T-helper 1 cell (primary cell): ENCODE data around the gene ZBTB46.

ENCODE experiments used
- DNase-seq, 5 donors: peaks; one replicate each; pipeline ENCODE4 v3.0.0-alpha.2; 2012 to 2020

ZBTB46 gene

GRCh38 chr20:63765082-63765873, 65.8 kb downstream of the ZBTB46 start:
- no peak for DNase-seq

- no peak for DNase-seq
Measured at GRCh38 chr20:63759377-63759901, 71.6 kb downstream of the ZBTB46 start.

GRCh38 chr20:63758152-63758551, 72.9 kb downstream of the ZBTB46 start:
- DNase-seq = no peak

- DNase-seq = no peak
Measured at GRCh38 chr20:63756648-63756991, 74.4 kb downstream of the ZBTB46 start.

DNA sequence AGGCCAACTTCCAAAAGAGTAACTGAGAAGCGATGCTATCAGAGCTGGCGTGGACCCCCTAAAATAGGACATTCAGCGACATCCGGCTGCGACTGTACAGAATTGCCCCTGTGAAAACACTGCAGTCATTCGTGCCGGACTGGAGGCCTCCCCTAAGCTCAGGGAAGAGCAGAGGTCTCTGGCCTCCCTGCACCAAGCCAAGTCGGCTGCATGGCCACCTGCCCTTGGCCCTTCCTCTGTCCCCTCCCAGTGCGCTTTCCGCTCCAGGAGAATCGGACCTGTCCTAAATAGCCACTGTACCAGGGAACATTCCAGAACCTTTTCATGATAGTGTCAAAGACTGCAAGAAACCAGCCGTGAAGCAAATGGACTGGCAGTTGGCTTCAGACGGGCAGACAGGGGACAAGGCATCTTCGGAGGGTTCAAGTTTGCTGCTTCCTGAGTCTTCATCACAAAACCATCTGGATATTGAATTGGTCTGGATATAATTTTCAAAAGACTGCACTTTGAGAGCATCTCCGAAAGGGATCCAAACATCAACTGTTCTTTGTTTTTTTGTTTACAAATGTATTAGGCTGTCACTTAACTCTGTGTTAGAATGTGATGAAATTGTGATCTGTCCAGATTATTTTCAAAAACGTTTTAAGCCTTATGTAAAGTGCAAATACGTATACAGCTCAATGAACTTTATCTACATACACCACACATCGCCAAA, 75.0 kb downstream of the ZBTB46 start:
- no peak for DNase-seq

DNA sequence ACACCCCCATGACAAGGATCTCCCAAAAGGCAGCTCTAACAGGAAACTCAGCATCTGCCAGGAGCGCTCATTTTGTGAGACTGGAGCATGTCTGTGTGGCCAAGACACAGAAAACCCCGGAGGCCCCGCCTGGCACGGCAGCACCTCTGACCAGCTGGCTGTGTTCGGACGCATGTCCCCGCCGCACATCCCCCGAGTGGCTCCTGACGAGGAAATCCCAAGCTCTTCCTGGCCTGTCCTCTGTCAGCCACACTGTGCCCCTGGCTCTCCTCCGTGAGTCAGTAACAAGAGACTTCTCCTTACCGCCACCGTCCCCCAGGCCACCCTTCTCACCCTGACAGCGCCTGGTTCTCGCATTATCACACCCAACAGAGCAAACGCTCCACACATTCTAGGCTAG, 77.1 kb downstream of the ZBTB46 start:
- DNase-seq = no peak

- DNase-seq = no peak
Measured at GRCh38 chr20:63753381-63753780, 77.7 kb downstream of the ZBTB46 start.

- DNase-seq = no peak
Measured at GRCh38 chr20:63752411-63753101, 78.5 kb downstream of the ZBTB46 start.

DNA sequence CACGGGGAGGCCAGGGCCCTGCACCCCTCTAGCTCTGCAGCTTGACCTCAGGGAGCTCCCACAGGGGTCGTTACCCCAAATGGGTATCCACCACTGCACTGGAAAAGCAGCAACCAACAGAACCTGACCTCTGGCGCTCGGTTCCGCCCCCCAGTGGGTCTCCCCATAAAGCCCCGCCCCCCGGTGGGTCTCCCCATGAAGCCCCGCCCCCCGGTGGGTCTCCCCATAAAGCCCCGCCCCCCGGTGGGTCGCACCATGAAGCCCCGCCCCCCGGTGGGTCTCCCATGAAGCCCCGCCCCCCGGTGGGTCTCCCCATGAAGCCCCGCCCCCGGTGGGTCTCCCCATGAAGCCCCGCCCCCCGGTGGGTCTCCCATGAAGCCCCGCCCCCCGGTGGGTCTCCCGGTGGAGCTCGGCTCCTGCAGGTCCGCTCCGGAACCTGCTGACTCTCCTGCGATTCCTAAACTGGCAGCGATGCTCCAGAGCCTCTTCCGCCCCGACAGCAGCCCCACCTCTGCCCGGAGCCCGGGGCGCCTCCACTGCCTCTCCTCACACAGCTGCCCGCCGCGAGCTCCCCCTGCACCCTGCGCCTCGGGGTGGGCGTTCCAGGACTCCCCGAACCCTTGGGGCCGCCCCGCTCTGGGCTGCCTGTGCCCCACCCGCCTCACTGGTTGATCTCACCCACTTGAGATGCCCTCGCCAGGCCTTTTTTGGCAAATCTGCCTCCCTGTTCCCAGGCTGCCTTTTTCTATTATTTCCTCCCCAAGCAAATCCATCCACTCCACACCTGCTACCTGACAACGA, 79.4 kb downstream of the ZBTB46 start:
- DNase-seq = no peak

GRCh38 chr20:63750807-63751470, 80.1 kb downstream of the ZBTB46 start:
- peak in 3 of 5 donors; percentile 46 to 81 (median 57) for DNase-seq

- no peak for DNase-seq
Measured at GRCh38 chr20:63749597-63750508, 81.2 kb downstream of the ZBTB46 start.

DNA sequence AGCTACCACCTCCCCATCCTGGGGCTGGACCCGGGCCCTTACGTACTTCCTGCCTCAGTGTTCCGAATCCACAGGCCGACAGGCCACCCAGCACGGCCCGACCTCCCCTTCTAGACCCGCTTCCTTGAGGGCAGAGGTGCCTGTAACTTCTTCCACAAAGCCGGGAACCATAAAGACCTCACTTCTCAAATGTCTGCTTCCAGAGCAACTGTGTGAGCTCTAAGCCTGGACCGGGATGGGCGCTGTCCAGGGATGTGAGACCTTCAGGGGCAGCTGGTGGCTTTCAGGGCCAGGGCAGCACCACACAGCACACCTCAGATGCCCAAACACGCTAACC, 82.2 kb downstream of the ZBTB46 start:
- no peak for DNase-seq

DNA sequence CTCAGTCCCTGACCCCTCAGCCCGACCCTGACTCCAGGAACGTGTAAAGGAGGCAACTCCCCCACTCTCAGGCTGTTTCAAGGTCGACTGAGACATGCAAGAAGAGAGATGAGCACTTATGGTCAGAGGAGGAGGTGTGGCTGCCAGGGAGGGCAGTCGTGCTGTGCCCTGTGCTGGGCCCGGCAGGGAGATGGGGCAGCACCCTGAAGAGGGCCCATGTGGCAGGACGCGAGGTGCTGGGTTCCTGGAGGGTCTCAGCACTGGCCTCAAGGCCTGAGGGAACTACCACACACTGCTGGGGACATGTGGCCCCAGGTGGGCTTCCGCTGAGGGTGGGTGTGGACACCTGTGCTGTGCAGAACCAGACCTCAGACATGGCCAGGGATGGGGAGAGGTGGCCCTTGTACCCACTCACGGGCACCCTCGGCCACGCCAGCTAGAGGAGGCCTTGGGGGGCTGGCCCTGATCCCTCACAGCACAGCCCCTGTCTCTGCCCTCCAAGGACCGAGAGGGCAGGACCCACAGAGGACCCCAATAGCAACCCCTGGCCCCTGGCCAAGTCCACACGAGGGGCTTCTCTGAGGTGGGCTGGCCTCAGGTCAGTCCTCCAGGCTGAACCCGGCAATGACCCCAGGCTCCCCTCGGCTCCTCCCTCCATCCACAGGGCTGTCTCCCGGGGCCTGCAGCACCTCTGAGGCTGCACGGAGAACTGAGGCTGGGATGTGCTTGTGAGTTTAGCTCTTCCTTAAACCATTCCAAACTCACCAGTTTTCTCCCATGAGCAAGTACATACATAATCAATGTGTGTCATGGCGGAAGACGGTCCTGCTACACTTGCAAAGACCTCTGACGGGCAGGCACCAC, 82.8 kb downstream of the ZBTB46 start:
- no peak for DNase-seq

DNA sequence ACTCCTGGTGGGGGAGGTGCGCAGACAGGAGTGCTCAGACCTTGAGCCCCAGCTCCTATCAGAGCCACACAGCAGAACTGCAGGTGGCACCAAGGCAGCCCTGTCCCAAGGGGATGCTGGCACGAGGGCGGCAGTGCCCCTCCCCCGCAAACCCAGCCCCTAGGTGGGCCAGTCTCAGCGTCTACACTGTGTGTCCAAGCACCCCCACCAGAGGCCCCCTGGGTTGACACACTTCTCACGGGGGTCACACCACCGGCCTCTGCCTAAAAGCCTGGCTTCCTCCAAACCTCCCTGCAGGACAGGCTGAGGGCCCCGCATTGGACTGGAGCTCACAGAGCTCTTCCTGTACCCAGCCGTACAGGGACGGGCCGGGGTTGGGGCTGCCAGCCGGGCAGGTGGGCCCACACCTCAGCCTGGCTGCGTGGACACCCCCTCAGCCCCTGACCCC, 83.4 kb downstream of the ZBTB46 start:
- no peak for DNase-seq

DNA sequence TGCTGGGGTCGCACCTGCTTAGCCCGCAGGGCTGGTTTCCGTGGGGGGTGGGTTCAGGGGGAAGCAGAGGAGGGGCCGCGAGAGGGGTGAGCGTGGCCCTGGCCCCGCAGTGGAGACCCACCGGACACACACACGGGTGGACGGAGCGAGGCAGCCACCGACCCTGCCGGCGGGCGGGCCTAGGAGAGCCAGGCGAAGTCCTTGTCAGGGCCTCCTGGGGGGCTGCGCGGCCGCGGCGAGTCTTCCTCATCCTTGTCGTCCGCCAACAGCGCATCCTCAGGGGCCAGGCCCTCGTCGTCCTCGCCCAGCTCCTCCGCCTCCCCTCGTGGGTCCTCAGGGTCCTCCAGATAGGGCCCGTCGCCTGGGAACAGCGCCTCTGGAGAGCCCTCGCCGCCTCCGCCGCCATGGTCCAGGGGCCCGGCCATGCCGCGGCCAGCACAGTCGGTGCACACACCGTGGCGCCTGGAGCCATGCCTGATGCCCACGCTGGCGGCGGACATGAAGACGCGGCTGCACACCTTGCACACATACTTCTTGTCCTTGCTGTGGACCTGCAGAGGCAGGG, 84.2 kb downstream of the ZBTB46 start:
- DNase-seq = no peak

- DNase-seq = no peak
Measured at GRCh38 chr20:63745961-63746731, 84.9 kb downstream of the ZBTB46 start.

- DNase-seq = no peak
Measured at GRCh38 chr20:63745424-63745805, 85.6 kb downstream of the ZBTB46 start.

- DNase-seq = no peak
Measured at GRCh38 chr20:63744574-63745423, 86.3 kb downstream of the ZBTB46 start.
